ENCODE data around the gene HS6ST3.

Gene HS6ST3

DNA sequence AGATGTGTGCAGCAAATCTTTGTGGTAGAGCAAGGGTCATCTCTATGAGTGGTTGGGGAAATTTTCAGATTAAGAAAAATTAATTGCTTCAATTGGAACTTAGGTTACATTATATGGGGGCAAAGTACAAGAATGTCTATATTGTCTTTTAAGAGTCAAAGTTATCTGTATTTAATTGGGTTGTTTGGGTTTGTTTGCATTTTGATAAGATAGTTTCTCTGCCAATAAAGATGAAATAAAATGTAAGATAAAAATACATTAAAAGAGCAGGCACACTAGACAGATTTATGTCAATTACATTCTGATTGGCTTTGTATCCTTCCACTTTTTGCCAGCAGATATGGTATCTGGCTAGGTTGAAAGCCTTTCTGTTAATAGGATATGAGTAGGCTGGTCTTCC lies 587.1 kb downstream of the HS6ST3 start:
- no peak for DNase-seq

- DNase-seq, result no peak
Observed at GRCh38 chr13:96678801-96679200, 588.9 kb downstream of the HS6ST3 start.

DNA sequence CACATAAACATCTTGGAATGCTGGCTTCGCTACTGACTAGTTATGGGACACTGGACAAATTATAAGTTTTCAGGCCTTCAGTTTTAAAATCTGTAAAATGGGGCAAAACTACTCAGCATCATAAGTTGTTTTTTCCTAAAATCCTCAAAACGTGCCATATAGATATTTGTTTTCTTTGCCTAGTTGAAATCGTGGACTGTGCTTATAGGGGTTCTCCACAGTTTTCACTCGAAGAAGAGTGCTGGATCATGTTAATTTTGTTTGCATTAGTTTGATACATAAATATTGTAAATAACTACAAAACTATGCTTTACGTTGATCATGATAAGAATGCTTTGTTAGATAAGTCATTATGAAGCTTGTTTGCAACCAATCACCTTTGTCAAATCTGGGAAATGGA lies 591.0 kb downstream of the HS6ST3 start:
- no peak for DNase-seq

DNA sequence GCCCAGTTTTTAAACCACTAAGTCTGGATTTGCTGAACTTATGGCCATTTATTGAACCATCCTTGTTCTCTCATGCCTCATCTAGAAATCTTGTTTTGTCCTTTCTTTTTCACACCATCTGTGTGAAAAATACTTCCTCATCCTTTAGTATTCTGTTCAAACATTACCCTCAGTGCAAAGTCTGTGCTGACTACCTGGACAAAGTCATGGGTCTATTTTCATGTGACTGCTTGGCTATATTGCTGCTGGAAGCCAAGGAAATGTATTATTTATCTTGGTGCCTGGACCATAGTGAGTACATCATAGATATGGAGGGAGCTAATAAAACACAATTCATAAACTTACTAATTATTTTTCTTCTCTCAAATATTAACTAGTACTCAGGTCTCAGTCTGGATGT lies 591.9 kb downstream of the HS6ST3 start:
- no peak for DNase-seq

- no peak for DNase-seq
Observed at GRCh38 chr13:96684469-96684868, 594.6 kb downstream of the HS6ST3 start.

GRCh38 chr13:96684907-96685306 lies 595.0 kb downstream of the HS6ST3 start:
- DNase-seq, result no peak

- no peak for DNase-seq
Observed at GRCh38 chr13:96686286-96686685, 596.4 kb downstream of the HS6ST3 start.

GRCh38 chr13:96687191-96687590 lies 597.3 kb downstream of the HS6ST3 start:
- DNase-seq, result no peak

- DNase-seq, result no peak
Observed at GRCh38 chr13:96690998-96691397, 601.1 kb downstream of the HS6ST3 start.

GRCh38 chr13:96696389-96696900 lies 606.5 kb downstream of the HS6ST3 start:
- no peak for DNase-seq

GRCh38 chr13:96700657-96701056 lies 610.8 kb downstream of the HS6ST3 start:
- no peak for DNase-seq

- DNase-seq, result no peak
Observed at GRCh38 chr13:96707146-96707545, 617.2 kb downstream of the HS6ST3 start.

DNA sequence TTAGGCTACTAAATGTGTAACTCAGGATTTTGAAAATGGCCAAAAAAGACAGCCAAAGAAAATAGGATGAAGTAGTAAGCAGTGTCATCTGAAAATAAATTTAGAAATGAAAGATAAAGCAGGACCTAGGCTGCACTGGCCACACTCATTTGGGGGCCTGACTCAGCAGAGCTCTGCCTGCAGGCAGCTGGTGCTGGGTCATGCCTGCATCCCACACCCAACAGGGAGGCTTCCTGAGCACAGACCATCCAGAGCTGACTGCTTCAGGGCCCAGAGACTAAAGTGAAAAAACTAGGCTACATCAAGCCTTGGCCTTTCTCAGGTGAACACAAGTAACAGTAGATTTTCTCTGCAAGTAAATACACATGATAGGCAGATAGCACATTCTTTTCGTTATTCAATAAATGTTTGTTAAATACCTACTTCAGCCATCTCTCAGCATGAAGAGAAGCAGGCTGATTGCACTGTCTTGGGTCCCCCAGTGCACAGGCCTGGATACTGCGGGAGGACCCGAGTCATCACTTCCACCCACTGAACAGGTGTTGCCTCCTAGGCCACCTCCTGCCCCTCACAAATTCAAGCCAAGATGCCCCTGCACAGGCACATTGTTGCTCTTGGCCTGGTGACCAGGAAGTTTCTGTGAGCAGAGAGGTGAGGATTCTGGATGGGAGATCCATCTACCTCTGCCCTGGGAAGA lies 620.4 kb downstream of the HS6ST3 start:
- no peak for DNase-seq

GRCh38 chr13:96720446-96720845 lies 630.5 kb downstream of the HS6ST3 start:
- no peak for DNase-seq

GRCh38 chr13:96726651-96727050 lies 636.7 kb downstream of the HS6ST3 start:
- DNase-seq, result no peak

DNA sequence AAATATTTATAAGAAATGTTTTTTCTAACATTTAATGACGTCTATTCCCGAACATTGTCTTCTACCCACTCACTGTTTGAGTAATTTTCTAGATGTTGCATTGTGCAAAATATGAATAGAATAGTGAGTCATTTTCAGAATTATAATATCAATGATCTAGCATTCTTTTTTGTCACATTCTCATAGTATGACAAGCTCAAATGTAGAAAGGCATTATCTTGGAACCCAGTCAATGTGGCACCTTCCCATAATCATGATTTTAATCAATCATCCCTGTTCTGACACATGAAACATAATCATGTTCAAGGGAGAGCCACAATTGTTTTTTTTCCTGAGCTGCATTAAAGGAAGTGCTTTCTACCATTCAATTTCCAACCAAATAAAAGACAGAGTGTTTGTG lies 638.6 kb downstream of the HS6ST3 start:
- DNase-seq, result no peak

- no peak for DNase-seq
Observed at GRCh38 chr13:96730676-96731075, 640.8 kb downstream of the HS6ST3 start.

- DNase-seq, result no peak
Observed at GRCh38 chr13:96734499-96734898, 644.6 kb downstream of the HS6ST3 start.

GRCh38 chr13:96741779-96742178 lies 651.9 kb downstream of the HS6ST3 start:
- DNase-seq, result no peak

DNA sequence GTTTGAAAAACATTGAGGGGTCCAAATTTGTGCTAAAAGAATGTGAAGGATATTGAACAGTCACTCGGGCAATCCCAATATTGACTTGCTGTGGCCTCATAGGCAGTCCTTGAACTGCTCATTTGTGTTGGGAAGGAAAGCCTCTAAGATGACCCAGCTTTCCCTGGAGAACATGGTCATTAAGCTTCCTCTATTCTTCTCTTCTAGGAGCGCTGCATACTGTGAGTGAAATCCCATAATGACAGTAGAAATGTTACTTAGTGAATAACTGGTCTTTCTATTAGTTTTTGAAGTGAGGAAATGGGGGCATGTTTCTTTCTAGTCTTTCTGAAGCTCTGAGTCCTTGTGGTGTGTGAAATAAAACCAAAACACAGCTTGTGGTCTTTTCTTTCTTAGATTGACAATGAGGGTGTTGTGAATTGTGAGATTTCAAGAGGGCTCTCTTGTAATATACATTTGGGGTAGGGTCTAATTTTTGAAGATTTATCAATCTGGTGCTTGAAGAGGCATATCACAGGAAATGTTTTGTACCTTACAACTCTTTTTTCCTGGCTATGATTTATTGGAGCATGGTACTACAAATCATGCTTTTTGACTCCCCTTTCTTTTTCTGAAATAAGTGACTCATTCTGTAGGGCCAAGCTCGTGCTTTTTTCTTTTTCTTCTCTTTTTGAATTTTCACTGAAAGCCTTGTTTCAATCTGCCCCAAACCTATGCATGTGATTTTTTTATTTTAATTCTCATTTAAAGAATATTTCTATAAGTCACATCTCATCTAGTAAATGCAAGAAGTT lies 653.6 kb downstream of the HS6ST3 start:
- no peak for DNase-seq

DNA sequence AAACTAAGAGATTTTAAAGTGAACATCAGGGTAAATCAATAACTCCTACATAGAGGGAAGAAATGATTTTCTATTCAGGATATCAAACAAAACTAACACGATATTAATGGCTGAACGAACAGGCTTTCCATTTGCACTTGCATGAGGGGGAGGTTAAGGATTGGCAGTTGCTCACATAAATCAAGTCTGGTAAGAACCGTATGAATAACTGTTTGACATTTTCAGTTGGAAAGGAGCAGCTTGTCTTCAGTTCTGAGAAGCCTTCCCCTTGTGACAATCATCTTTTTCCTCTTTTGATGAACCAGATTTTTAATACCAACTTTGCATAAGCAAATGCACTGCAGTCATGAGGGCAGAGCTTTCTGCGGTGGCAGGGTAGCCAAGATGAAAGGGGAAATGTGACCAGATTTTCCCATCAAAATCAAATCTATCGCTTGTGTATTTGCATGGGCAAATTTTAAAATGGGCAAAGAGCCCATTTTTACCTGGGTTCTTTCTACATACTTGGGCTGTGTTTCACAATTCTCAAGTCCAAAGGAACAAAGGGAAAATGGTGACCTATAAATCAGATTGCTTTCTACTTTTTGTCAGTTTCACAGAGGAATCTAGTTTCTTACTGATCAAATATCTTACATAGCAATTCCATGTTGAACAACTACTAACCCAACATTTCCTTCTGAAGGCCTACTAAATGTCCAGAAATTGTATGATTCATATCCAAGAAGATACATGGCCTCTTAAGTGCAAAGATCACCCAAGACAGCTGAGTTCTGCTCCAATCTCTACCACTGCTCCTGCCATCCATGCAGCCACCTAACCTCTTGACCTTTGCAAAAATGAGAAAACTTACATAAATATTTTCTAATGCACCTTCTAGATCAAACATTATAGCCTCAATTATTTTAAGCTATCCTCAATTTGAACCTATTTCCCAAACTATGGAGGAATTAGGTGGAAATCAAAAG lies 654.7 kb downstream of the HS6ST3 start:
- no peak for DNase-seq

GRCh38 chr13:96746886-96747285 lies 657.0 kb downstream of the HS6ST3 start:
- no peak for DNase-seq

DNA sequence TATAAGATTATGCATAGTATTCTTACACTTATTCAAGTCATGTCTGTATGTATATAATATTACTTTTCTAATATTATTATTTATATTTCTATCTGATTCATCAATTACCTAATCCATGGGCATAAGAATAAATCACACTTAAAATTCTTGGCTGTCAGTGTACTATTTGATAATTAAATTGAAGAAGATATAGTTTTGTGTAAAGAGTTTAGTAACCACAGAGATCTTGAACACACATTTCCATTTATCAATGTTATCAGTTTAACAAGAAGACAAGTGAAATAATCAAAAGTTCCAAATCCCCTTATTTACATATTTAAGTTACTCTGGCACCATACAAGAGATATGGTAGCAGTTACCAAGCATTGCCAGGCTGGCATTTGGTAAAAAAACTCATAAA lies 659.9 kb downstream of the HS6ST3 start:
- DNase-seq, result no peak

All from NCI-H2029 treated with DMSO at 0.1 percent for 48 hours (cell line).